ENCODE measurements around the gene CCDC78.
A peak's percentile ranks its signal among the peaks of the same experiment; 100 is the strongest.

GRCh38 chr16:733382-734207 is 7.4 kb upstream of the CCDC78 start:
- peak in 1 of 3 experiments; percentile 14 for TF ChIP-seq CTCF (IDR thresholded peaks at IDR 0.05)
- no peak for TF ChIP-seq POLR2A (IDR thresholded peaks at IDR 0.05)
